MG63 (cell line): ENCODE data around the gene LEKR1. TPM values are rescaled to one million over a fixed set of nuclear protein-coding genes. Genes with fewer than 3 reads are reported as not detected.

Source experiments
- DNase-seq: peaks from one replicate; pipeline ENCODE4 v3.0.0-alpha.2; 2020
- H3K27me3 ChIP-seq: fragments of 250-450 bp; sonication (Bioruptor Pico); 2 replicates; pipeline ENCODE4 v1.5.1; 2020; ENCODE audit warnings: mild to moderate bottlenecking, moderate library complexity
- H3K36me3 ChIP-seq: fragments of 250-450 bp; sonication (Bioruptor Pico); 2 replicates; pipeline ENCODE4 v1.5.1; 2020; ENCODE audit warnings: mild to moderate bottlenecking, moderate library complexity
- H3K4me3 ChIP-seq: fragments of 250-450 bp; sonication (Bioruptor Pico); 2 replicates; pipeline ENCODE4 v1.5.1; 2020; ENCODE audit warnings: mild to moderate bottlenecking, moderate library complexity
- H3K9me3 ChIP-seq: fragments of 250-450 bp; sonication (Bioruptor Pico); 2 replicates; pipeline ENCODE4 v1.5.1; 2020; ENCODE audit warnings: mild to moderate bottlenecking, moderate library complexity
- total RNA-seq: library from RNA; depleted of rRNA; stranded (reverse); fragments of >200 nt; shearing (Covaris generic); gene quantifications from 2 replicates; pipeline ENCODE4 v1.2.3, GENCODE V29; 2014; ENCODE audit warnings: low replicate concordance

LEKR1 gene
- total RNA-seq, 1 experiment from 2014 or later = not detected

- H3K9me3 ChIP-seq = no peaks in the 10 kb centered on the region
- H3K4me3 ChIP-seq = no peak overlapping the region
- DNase-seq = no peak
- H3K36me3 ChIP-seq = no peaks in the 10 kb centered on the region
- H3K27me3 ChIP-seq = no peaks in the 10 kb centered on the region
These were observed 149.6 kb downstream of the LEKR1 start for GRCh38 chr3:156975721-156976120.

GRCh38 chr3:156976933-156977332, 150.8 kb downstream of the LEKR1 start:
- H3K36me3 ChIP-seq = no peaks in the 10 kb centered on the region
- no peaks in the 10 kb centered on the region for H3K9me3 ChIP-seq
- no peaks in the 10 kb centered on the region for H3K27me3 ChIP-seq
- no peak for DNase-seq
- H3K4me3 ChIP-seq = no peak overlapping the region

- Histone ChIP-seq H3K4me3 (no peak overlapping the region), H3K36me3 (no peaks in the 10 kb centered on the region), H3K9me3 (no peaks in the 10 kb centered on the region), H3K27me3 (no peaks in the 10 kb centered on the region)
- no peak for DNase-seq
These were observed 152.4 kb downstream of the LEKR1 start for GRCh38 chr3:156978481-156978961.

- DNase-seq = no peak
- Histone ChIP-seq H3K27me3 (no peaks in the 10 kb centered on the region), H3K4me3 (no peak overlapping the region), H3K9me3 (no peaks in the 10 kb centered on the region), H3K36me3 (no peaks in the 10 kb centered on the region)
These were observed 154.9 kb downstream of the LEKR1 start for GRCh38 chr3:156981005-156981404.

DNA sequence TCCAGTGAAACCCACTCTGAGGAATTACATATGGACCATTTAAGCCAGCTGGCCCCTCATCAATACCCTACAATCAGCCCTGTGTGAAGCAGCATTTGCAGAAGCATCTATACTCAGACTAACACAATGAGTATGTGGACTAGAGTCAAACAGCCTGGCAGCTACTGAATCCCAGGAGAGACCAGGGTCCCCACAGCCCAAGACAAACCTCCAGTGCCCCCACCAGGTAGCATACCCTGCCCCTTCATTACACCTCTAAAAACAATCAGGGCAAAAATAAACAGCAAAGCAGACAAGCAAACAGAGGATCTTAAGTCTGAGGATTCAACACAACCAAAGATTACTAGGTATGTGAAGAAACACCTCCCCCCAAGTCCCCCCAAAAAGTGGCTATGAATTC, 157.4 kb downstream of the LEKR1 start:
- no peaks in the 10 kb centered on the region for H3K27me3 ChIP-seq
- H3K4me3 ChIP-seq = no peak overlapping the region
- DNase-seq = no peak

GRCh38 chr3:156985711-156986110, 159.6 kb downstream of the LEKR1 start:
- Histone ChIP-seq H3K9me3 (no peaks in the 10 kb centered on the region), H3K4me3 (no peak overlapping the region), H3K36me3 (no peaks in the 10 kb centered on the region), H3K27me3 (no peaks in the 10 kb centered on the region)
- no peak for DNase-seq

More for the DNA sequence above, 157.4 kb downstream of the LEKR1 start:
- Histone ChIP-seq H3K9me3 (no peaks in the 10 kb centered on the region), H3K36me3 (no peaks in the 10 kb centered on the region)

DNA sequence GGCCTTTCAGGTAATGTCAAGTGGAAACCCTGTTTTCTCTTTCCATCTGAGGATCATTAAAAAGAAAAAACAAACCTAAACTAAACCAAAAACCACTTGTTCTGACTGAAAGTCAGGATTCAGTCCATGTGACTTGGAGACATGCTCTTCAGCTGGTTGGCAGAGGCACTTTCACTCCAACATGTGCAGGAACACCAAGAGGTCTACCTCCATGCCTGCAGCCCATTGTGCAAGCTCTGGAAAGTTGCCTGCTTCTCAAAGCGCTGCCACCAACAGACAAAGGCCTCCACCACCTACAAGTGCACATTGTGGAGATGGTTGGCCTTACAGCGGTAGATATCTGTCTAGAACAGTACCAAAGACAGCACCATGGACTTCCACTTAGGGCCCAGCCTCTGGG, 161.8 kb downstream of the LEKR1 start:
- H3K9me3 ChIP-seq = 0 out of 2 replicates have a peak, but pooled peaks cover 4% of the 10 kb centered on the region
- H3K36me3 ChIP-seq = no peaks in the 10 kb centered on the region
- no peak overlapping the region for H3K4me3 ChIP-seq
- H3K27me3 ChIP-seq = no peaks in the 10 kb centered on the region
- DNase-seq = no peak

DNA sequence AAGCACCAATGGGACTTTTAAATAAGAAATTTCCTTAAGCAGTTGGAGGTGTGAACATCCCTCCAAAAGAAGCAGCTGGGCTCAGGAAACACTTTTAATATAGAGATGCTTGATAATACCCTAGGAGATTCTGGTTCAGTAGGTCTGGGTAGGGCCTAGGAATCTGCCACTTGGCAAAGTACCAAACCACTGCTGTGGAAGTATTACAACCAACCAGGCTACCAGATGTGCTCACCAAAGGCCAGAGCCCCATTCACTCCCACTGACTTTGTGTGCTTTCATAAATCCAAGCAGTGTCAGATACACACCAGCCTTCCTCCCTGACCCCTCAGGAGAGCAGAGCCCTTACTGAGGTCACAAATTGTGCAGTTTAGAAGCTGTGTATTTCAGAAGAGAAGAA, 171.2 kb downstream of the LEKR1 start:
- H3K36me3 ChIP-seq = no peaks in the 10 kb centered on the region
- H3K27me3 ChIP-seq = no peaks in the 10 kb centered on the region
- no peaks in the 10 kb centered on the region for H3K9me3 ChIP-seq
- H3K4me3 ChIP-seq = no peak overlapping the region
- no peak for DNase-seq

GRCh38 chr3:157001221-157001957, 175.2 kb downstream of the LEKR1 start:
- Histone ChIP-seq H3K4me3 (no peak overlapping the region), H3K9me3 (no peaks in the 10 kb centered on the region; the same call in 1 of the 2 replicates), H3K36me3 (no peaks in the 10 kb centered on the region), H3K27me3 (no peaks in the 10 kb centered on the region)
- no peak for DNase-seq

- H3K4me3 ChIP-seq = no peak overlapping the region
- H3K27me3 ChIP-seq = no peaks in the 10 kb centered on the region
- no peaks in the 10 kb centered on the region for H3K36me3 ChIP-seq
- no peaks in the 10 kb centered on the region for H3K9me3 ChIP-seq
- no peak for DNase-seq
These were observed 195.5 kb downstream of the LEKR1 start for GRCh38 chr3:157021679-157022078.

DNA sequence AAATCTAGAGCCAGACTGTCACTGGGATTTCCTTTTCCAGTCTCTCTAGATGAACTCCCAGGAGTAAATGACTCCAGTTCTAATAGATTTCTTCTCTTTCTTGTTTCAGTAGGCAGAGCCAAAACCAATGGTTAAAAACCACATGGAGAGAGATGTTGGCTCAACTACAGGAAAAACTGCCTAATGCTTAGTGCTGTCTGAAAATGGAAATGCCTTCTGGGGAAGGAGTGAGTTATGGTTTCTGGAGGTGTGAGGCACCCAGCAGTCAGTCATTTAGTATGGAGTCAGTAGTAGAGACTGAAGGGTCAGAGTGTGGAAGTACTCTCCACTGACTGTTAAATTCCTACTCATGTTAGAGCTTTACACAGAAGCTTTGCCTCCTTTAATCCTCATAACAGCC, 197.1 kb downstream of the LEKR1 start:
- Histone ChIP-seq H3K9me3 (no peaks in the 10 kb centered on the region), H3K4me3 (no peak overlapping the region), H3K27me3 (no peaks in the 10 kb centered on the region), H3K36me3 (no peaks in the 10 kb centered on the region)
- no peak for DNase-seq

GRCh38 chr3:157026091-157026490, 199.9 kb downstream of the LEKR1 start:
- Histone ChIP-seq H3K9me3 (no peaks in the 10 kb centered on the region; the same call in 1 of the 2 replicates), H3K4me3 (no peak overlapping the region), H3K36me3 (no peaks in the 10 kb centered on the region), H3K27me3 (no peaks in the 10 kb centered on the region)
- no peak for DNase-seq

DNA sequence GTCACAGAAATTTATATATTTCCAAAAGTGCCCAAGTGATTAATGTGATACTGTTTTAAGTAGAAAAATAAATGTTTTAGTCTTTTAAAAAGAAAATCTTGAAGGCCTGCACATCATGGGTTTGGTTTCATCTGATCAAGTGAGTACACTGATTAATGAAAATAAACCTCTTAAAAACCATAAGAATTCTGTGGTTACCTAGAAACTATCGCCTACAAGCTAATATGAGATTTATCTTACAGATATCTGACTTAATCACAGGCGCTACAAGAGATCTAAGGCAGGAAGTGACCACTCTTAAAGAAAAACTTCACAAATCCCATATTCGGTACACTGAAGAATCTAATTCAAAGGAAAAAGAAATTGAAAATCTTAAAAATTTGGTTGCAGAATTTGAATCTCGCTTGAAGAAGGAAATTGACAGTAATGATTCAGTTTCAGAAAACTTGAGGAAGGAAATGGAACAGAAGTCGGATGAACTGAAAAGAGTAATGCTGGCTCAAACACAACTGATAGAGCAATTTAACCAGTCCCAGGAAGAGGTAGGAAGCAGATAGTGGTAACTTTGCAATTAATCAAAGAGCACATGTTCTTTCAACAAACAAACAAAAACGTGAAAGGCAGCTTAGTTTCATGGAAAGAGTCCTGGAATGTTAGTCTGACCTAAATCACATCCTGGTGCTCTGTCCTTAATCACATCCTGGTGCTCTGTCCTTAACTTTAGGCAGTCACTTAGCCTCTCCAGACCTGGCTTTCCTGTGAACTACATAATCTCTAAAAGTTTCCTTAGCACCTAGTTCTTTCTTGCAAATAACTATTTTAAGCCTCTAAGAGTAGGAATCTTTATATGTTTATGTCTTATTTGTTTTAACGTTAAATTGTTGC, 201.9 kb downstream of the LEKR1 start:
- H3K4me3 ChIP-seq = no peak overlapping the region
- H3K36me3 ChIP-seq = no peaks in the 10 kb centered on the region
- no peaks in the 10 kb centered on the region for H3K27me3 ChIP-seq
- no peak for DNase-seq
- no peaks in the 10 kb centered on the region; the same call in 1 of the 2 replicates for H3K9me3 ChIP-seq

DNA sequence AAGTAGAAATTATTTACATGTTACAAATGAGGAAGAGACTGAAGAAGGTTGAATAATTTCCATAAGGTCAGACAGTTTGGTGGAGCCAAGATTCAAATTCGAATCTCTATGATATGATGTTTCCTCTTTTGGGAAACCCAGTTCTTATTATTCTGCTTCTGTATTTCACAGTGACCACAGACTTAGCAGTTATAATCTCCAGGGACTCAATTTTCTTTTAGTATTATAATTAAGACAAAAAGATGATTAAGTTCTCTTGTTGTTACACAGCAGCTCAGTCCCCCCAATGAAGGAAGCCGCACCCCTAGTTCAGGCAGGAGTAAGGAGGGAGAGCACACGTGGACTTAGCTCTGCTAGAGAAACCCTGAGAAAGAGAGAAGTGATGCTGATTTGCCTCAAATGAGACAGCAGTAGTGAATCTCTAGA, 203.2 kb downstream of the LEKR1 start:
- Histone ChIP-seq H3K27me3 (no peaks in the 10 kb centered on the region), H3K4me3 (no peak overlapping the region), H3K36me3 (no peaks in the 10 kb centered on the region), H3K9me3 (no peaks in the 10 kb centered on the region; the same call in 1 of the 2 replicates)
- no peak for DNase-seq

DNA sequence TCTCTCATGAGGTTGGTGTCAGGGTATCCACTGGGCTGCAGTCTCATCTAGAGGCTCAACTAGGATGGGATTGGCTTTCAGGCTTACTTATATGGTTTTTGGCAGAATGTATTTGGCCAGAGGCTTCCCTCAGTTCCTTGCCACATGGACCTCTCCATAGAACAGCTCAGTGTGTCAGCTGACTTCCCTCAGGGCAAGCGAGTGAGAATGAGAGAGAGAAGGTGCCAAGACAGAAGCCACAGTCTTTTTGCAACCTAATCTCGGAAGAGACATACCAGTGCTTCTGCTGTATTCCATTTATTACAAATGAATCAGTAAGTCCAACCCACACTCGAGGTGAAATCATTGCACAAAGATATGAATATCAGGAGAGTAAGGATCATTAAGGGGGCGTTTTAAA, 204.6 kb downstream of the LEKR1 start:
- H3K36me3 ChIP-seq = no peaks in the 10 kb centered on the region

DNA sequence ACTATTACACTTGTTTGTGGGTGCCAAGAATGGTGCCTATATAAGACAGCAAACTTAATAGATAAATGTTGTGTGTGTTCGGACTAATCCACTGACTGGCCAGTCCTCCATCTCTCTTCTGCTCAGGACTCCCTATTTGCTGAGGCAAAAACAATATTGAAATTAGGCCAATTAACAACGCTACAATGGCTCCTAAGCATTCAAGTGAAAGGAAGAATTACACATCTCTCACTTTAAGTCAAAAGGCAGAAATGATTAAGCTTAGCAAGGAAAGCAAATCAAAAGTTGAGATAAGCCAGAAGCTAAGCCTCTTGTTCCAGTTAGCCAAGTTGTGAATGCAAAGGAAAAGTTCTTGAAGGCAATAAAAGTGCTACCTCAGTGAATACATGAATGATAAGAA, 206.8 kb downstream of the LEKR1 start:
- Histone ChIP-seq H3K4me3 (no peak overlapping the region), H3K36me3 (no peaks in the 10 kb centered on the region), H3K27me3 (no peaks in the 10 kb centered on the region), H3K9me3 (no peaks in the 10 kb centered on the region; the same call in 1 of the 2 replicates)
- no peak for DNase-seq

More for the DNA sequence above, 204.6 kb downstream of the LEKR1 start:
- H3K9me3 ChIP-seq = no peaks in the 10 kb centered on the region; the same call in 1 of the 2 replicates
- no peak for DNase-seq
- no peak overlapping the region for H3K4me3 ChIP-seq
- no peaks in the 10 kb centered on the region for H3K27me3 ChIP-seq

DNA sequence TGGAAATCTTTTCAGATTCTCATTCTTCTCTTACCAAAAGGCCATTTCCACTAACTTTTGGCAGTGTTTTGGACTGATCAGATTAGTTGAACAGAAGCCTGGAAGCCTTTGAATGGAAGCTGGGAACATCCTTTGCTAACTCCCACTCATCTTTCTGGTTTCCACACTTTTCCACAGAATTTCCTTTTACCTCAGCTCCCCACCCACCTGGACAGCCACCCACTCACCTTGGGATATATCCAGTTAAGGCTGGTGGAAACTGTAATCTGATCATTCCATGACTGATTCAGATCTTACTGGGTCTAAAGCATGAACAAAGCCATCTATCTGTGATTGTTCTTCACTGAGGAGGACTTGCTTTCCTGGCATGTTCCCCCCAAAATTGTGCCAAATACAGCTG, 214.3 kb downstream of the LEKR1 start:
- H3K4me3 ChIP-seq = no peak overlapping the region
- 0 out of 2 replicates have a peak, but pooled peaks cover 2% of the 10 kb centered on the region for H3K9me3 ChIP-seq
- no peaks in the 10 kb centered on the region for H3K36me3 ChIP-seq
- no peaks in the 10 kb centered on the region for H3K27me3 ChIP-seq
- no peak for DNase-seq
